Duodenal mucosa (tissue), 2 donors: ENCODE measurements around the gene PCDHGB7.
"Not testable (repeated sequence)": the region's sequence is repeated elsewhere in the genome, so short reads cannot be mapped to it uniquely, and the experiment has no call there.

Experiments used
- H3K27ac ChIP-seq: one replicate; pipeline ENCODE4 v1.7.0; 2013; ENCODE audit warnings: low read depth, low read length
- H3K27me3 ChIP-seq, 2 donors: one replicate each; pipeline ENCODE4 v1.7.0; 2013; ENCODE audit warnings: low read length in 2 of 2, control low read depth in 1 of 2; ENCODE audit not compliant: insufficient read depth in 2 of 2, control insufficient read depth in 1 of 2
- H3K36me3 ChIP-seq, 2 donors: one replicate each; pipeline ENCODE4 v1.7.0; 2013; ENCODE audit warnings: low read length in 2 of 2, control low read depth in 1 of 2; ENCODE audit not compliant: insufficient read depth in 2 of 2, control insufficient read depth in 1 of 2
- H3K4me1 ChIP-seq, 2 donors: one replicate each; pipeline ENCODE4 v1.7.0; 2013; ENCODE audit warnings: low read length in 2 of 2, control low read depth in 1 of 2; ENCODE audit not compliant: insufficient read depth in 2 of 2, control insufficient read depth in 1 of 2
- H3K4me3 ChIP-seq, 2 donors: one replicate each; pipeline ENCODE4 v1.7.0; 2013; ENCODE audit warnings: low read length in 2 of 2, low read depth in 1 of 2
- H3K9ac ChIP-seq, 2 donors: one replicate each; pipeline ENCODE4 v1.7.0; 2013; ENCODE audit warnings: low read length in 2 of 2, low read depth in 1 of 2
- H3K9me3 ChIP-seq, 2 donors: one replicate each; pipeline ENCODE4 v1.7.0; 2013; ENCODE audit warnings: low read length in 2 of 2, control low read depth in 1 of 2; ENCODE audit not compliant: control insufficient read depth in 1 of 2

Gene PCDHGB7

DNA sequence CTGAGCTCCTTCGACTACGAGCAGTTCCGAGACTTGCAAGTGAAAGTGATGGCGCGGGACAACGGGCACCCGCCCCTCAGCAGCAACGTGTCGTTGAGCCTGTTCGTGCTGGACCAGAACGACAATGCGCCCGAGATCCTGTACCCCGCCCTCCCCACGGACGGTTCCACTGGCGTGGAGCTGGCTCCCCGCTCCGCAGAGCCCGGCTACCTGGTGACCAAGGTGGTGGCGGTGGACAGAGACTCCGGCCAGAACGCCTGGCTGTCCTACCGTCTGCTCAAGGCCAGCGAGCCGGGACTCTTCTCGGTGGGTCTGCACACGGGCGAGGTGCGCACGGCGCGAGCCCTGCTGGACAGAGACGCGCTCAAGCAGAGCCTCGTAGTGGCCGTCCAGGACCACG, 14.8 kb downstream of the PCDHGB7 start:
- H3K4me3 ChIP-seq = peak overlapping the region in 1 of 2 donors; percentile 9
- H3K27ac ChIP-seq, H3K36me3 ChIP-seq, H3K9ac ChIP-seq, H3K4me1 ChIP-seq, H3K27me3 ChIP-seq: not testable (repeated sequence)
- H3K9me3 ChIP-seq = peaks cover 35 to 40% of the 10 kb centered on the region in 2 donors

- H3K27ac ChIP-seq, H3K4me1 ChIP-seq, H3K9ac ChIP-seq, H3K27me3 ChIP-seq, H3K4me3 ChIP-seq, H3K36me3 ChIP-seq: not testable (repeated sequence)
- H3K9me3 ChIP-seq = peaks cover 31 to 36% of the 10 kb centered on the region in 2 donors
Measured at GRCh38 chr5:141432726-141433125, 15.2 kb downstream of the PCDHGB7 start.

DNA sequence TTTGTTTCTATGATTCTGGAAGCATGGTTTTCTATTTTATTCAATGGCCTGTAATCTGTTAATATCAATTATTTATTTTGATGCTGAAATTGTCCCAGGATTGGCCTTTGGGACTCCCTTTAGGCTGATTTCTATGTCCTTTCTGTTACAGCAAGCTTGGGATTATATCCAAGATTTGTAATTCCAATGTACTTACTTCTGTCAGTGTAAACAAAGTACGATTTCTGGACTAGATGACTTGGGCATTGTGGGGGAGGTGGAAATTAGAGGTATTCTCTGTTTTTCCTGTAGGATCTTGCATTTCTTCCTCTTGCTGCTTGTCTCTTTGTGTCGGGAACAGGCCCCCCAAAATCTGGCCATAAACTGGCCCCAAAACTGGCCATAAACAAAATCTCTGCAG, 16.5 kb downstream of the PCDHGB7 start:
- no peaks in the 10 kb centered on the region for H3K4me1 ChIP-seq
- H3K9me3 ChIP-seq = peaks cover 21 to 29% of the 10 kb centered on the region in 2 donors
- H3K36me3 ChIP-seq = no peaks in the 10 kb centered on the region
- no peak overlapping the region for H3K4me3 ChIP-seq
- H3K9ac ChIP-seq = no peak overlapping the region
- no peak overlapping the region for H3K27ac ChIP-seq
- no peaks in the 10 kb centered on the region for H3K27me3 ChIP-seq

DNA sequence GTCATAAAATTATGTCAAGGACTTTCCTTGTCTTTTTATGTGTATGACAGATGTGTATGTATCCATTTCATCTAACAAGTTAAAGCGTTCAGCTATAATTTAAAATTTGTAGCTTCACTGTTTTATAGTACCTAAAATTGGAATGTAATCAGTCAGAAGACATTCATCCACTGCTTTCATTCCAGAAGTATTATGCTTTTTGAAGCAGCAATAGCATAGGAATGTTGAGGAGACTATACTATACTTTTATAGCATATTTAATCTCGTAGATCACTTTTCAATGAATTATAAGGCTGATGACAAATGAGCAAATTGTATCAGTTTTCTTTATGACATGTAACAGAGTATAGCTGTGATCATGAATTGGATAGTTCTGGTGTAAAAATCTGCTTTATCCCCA, 19.7 kb downstream of the PCDHGB7 start:
- Histone ChIP-seq H3K4me3 (no peak overlapping the region), H3K36me3 (no peaks in the 10 kb centered on the region)

GRCh38 chr5:141439411-141440141, 22.1 kb downstream of the PCDHGB7 start:
- peaks cover 9 to 17% of the 10 kb centered on the region in 2 donors for H3K9me3 ChIP-seq
- no peak overlapping the region for H3K4me3 ChIP-seq
- no peak overlapping the region for H3K9ac ChIP-seq
- no peaks in the 10 kb centered on the region for H3K36me3 ChIP-seq
- no peak overlapping the region for H3K27ac ChIP-seq
- no peaks in the 10 kb centered on the region for H3K4me1 ChIP-seq
- H3K27me3 ChIP-seq = no peaks in the 10 kb centered on the region

More for the DNA sequence above, 19.7 kb downstream of the PCDHGB7 start:
- H3K4me1 ChIP-seq = no peaks in the 10 kb centered on the region
- H3K27me3 ChIP-seq = no peaks in the 10 kb centered on the region
- H3K9ac ChIP-seq = no peak overlapping the region
- H3K27ac ChIP-seq = no peak overlapping the region
- peaks cover 13 to 25% of the 10 kb centered on the region in 2 donors for H3K9me3 ChIP-seq

GRCh38 chr5:141440341-141440740, 22.9 kb downstream of the PCDHGB7 start:
- H3K9ac ChIP-seq = no peak overlapping the region
- H3K9me3 ChIP-seq = peaks cover 9 to 17% of the 10 kb centered on the region in 2 donors
- no peak overlapping the region for H3K4me3 ChIP-seq
- no peaks in the 10 kb centered on the region for H3K36me3 ChIP-seq
- no peaks in the 10 kb centered on the region for H3K27me3 ChIP-seq
- no peak overlapping the region for H3K27ac ChIP-seq
- no peaks in the 10 kb centered on the region for H3K4me1 ChIP-seq

- peaks cover 9 to 17% of the 10 kb centered on the region in 2 donors for H3K9me3 ChIP-seq
- no peak overlapping the region for H3K4me3 ChIP-seq
- H3K36me3 ChIP-seq = no peaks in the 10 kb centered on the region
- H3K27me3 ChIP-seq = no peaks in the 10 kb centered on the region
- no peak overlapping the region for H3K27ac ChIP-seq
- H3K9ac ChIP-seq = no peak overlapping the region
- no peaks in the 10 kb centered on the region for H3K4me1 ChIP-seq
Measured at GRCh38 chr5:141441571-141442170, 24.2 kb downstream of the PCDHGB7 start.

GRCh38 chr5:141465351-141465750, 47.9 kb downstream of the PCDHGB7 start:
- no peaks in the 10 kb centered on the region for H3K27me3 ChIP-seq
- H3K27ac ChIP-seq = no peak overlapping the region
- H3K4me1 ChIP-seq = no peaks in the 10 kb centered on the region
- H3K4me3 ChIP-seq = no peak overlapping the region
- no peak overlapping the region for H3K9ac ChIP-seq
- H3K36me3 ChIP-seq = no peaks in the 10 kb centered on the region
- H3K9me3 ChIP-seq = no peaks in the 10 kb centered on the region
